Fibroblast of villous mesenchyme (primary cell): Measurements from ENCODE around the gene KDM3A. TPM values are rescaled to one million over a fixed set of nuclear protein-coding genes. Genes with fewer than 3 reads are reported as not detected.

ENCODE experiments used
- DNase-seq: peaks from one replicate; pipeline ENCODE4 v3.0.0-alpha.2; 2010; ENCODE audit warnings: low read depth
- H3K4me3 ChIP-seq: 2 replicates; pipeline ENCODE4 v1.5.1; 2011; ENCODE audit warnings: low read depth, mild to moderate bottlenecking, low read length
- CTCF ChIP-seq: IDR thresholded peaks from 2 replicates; pipeline ENCODE4 v1.5.1; 2012; ENCODE audit warnings: low read depth, mild to moderate bottlenecking, low read length; ENCODE audit not compliant: insufficient read depth
- total RNA-seq: library from RNA; depleted of rRNA; stranded (reverse); fragments of >200 nt; gene quantifications from 2 replicates; pipeline ENCODE4 v1.2.3, GENCODE V29; 2012

Gene KDM3A
- total RNA-seq, 1 donor, result 15.1 TPM

- no peak for DNase-seq
- H3K4me3 ChIP-seq, result no peak overlapping the region
- TF ChIP-seq CTCF, result no peak
Measured at GRCh38 chr2:86510436-86510933, 69.3 kb downstream of the KDM3A start.

- TF ChIP-seq CTCF, result no peak
- H3K4me3 ChIP-seq, result no peak overlapping the region
- no peak for DNase-seq
Measured at GRCh38 chr2:86512034-86512433, 70.9 kb downstream of the KDM3A start.

DNA sequence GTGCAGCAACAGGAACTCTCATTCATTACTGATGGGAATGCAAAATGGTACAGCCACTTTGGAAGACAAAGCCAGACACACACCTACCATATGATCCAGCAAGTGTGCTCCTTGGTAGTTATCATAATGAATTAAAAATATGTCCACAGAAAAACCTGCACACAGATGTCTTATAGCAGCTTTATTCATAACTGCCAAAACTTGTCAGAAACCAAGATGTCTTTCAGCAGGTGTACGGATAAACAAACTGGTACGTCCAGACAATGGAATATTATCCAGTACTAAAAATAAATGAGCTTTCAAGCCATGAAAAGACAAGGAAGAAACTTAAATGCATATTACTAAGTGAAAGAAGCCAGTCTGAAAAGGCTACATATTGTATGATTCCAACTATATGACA is 71.7 kb downstream of the KDM3A start:
- no peak overlapping the region for H3K4me3 ChIP-seq
- TF ChIP-seq CTCF, result no peak
- DNase-seq, result no peak

GRCh38 chr2:86513948-86514660 is 72.9 kb downstream of the KDM3A start:
- H3K4me3 ChIP-seq, result no peak overlapping the region
- TF ChIP-seq CTCF, result no peak
- no peak for DNase-seq

DNA sequence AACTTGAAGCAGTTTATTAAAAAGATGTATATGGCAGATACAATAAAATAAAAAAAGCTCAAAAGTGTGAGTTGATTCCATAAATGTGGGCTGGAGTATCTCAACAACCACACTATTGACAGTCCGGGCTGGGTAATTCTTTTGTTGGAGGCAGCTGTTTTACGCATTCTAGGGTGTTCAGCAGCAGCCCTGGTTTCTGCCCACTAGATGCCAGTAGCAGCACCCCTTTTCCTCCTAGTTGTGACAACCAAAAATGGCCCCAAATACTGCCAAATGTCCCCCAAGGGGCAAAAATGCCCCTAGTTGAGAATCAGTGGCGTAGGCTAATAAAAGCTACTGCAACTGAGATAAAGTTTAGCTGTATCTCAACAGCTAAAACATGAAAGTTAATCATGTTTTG is 77.3 kb downstream of the KDM3A start:
- no peak overlapping the region for H3K4me3 ChIP-seq
- peak; percentile 59 for TF ChIP-seq CTCF
- peak; percentile 15 for DNase-seq

DNA sequence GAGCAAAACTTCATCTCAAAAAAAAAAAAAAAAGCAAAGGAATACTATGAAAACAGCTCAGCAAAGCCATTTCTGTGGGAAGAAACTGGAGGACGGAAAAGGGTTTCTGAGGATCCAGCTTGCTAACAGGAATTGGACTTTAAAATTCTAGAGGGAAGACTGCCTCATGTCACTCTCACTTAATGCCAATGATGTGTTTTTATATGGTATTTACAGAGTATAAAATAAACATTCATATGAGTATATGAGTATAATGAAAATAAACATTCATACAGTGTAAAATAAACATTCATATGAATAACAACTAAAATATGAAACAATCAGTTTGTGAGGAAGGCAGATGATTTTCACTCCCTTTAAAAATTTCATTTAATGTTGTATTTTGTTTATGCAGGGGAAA is 78.2 kb downstream of the KDM3A start:
- no peak for DNase-seq
- no peak overlapping the region for H3K4me3 ChIP-seq
- TF ChIP-seq CTCF, result no peak

DNA sequence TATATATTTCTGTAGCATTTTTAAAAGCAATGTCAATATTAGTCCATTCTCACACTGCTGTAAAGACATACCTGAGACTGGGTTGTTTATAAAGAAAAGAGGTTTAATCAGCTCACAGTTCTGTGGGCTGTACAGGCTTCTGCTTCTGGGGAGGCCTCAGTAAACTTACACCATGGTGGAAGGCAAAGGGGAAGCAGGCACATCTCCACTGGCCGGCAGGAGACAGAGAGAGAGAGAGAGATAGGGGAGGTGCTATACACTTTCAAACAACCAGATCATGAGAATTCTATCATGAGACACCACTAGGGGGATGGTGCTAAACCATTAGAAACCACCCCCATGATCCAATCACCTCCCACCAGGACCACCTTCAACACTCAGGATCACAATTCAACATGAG is 79.0 kb downstream of the KDM3A start:
- H3K4me3 ChIP-seq, result no peak overlapping the region
- no peak for TF ChIP-seq CTCF
- no peak for DNase-seq
